Stimulated activated CD4-positive, alpha-beta T cell treated with anti-CD3 and anti-CD28 coated beads, TNF-alpha, amount 100 ng/mL, for 48 hours (primary cell): ENCODE data around the gene CDH13.

Experiments used
- DNase-seq, 3 donors: peaks; one replicate each; pipeline ENCODE4 v3.0.0-alpha.2; 2020; ENCODE audit warnings: low read depth in 3 of 3

The CDH13 gene

GRCh38 chr16:82651921-82652601 is 25.3 kb downstream of the CDH13 start:
- DNase-seq, result no peak

- no peak for DNase-seq
Observed at GRCh38 chr16:82652826-82653225, 26.1 kb downstream of the CDH13 start.

- peak in 1 of 3 donors; percentile 32 for DNase-seq
Observed at GRCh38 chr16:82653550-82654511, 27.1 kb downstream of the CDH13 start.

GRCh38 chr16:82655072-82655714 is 28.4 kb downstream of the CDH13 start:
- DNase-seq, result peak in 2 of 3 donors; percentile 31 to 56

- no peak for DNase-seq
Observed at GRCh38 chr16:82655720-82656490, 29.1 kb downstream of the CDH13 start.

GRCh38 chr16:82657239-82657638 is 30.5 kb downstream of the CDH13 start:
- no peak for DNase-seq

GRCh38 chr16:82657786-82658185 is 31.0 kb downstream of the CDH13 start:
- DNase-seq, result no peak

GRCh38 chr16:82658796-82659195 is 32.0 kb downstream of the CDH13 start:
- no peak for DNase-seq

GRCh38 chr16:82660075-82660645 is 33.4 kb downstream of the CDH13 start:
- peak in 1 of 3 donors; percentile 23 for DNase-seq

- DNase-seq, result no peak
Observed at GRCh38 chr16:82660966-82661365, 34.2 kb downstream of the CDH13 start.

- DNase-seq, result no peak
Observed at GRCh38 chr16:82664181-82664580, 37.4 kb downstream of the CDH13 start.

GRCh38 chr16:82665025-82665424 is 38.3 kb downstream of the CDH13 start:
- DNase-seq, result no peak

- no peak for DNase-seq
Observed at GRCh38 chr16:82667437-82667836, 40.7 kb downstream of the CDH13 start.

GRCh38 chr16:82668094-82668493 is 41.3 kb downstream of the CDH13 start:
- DNase-seq, result no peak

- DNase-seq, result no peak
Observed at GRCh38 chr16:82671741-82672140, 45.0 kb downstream of the CDH13 start.

GRCh38 chr16:82672676-82673075 is 45.9 kb downstream of the CDH13 start:
- DNase-seq, result no peak

- no peak for DNase-seq
Observed at GRCh38 chr16:82675300-82675699, 48.5 kb downstream of the CDH13 start.

GRCh38 chr16:82681592-82681991 is 54.8 kb downstream of the CDH13 start:
- DNase-seq, result no peak

- no peak for DNase-seq
Observed at GRCh38 chr16:82682767-82683166, 56.0 kb downstream of the CDH13 start.

- DNase-seq, result no peak
Observed at GRCh38 chr16:82684256-82684655, 57.5 kb downstream of the CDH13 start.

- no peak for DNase-seq
Observed at GRCh38 chr16:82685526-82685925, 58.8 kb downstream of the CDH13 start.
